Stimulated activated naive B cell treated with anti-CD40 and anti-IgM and Interleukin-4, amounts not matched to agents 10 μg/mL and 1 μg/mL and 100 μg/mL, for 72 hours (primary cell): ENCODE measurements around the gene PTPRD.

Source experiments
- ATAC-seq, 2 donors: fragments of 150-1000 bp; cut with Tn5 transposase; replicated peaks; 2 replicates each; pipeline ENCODE4 v1.10.0; 2021; ENCODE audit warnings: moderate library complexity in 1 of 2
- DNase-seq: peaks from one replicate; pipeline ENCODE4 v3.0.0; 2021
- H3K27ac Mint-ChIP-seq: one replicate; pipeline ENCODE4 v1.8.0; 2022; ENCODE audit warnings: mild to moderate bottlenecking, mixed read lengths
- H3K27me3 Mint-ChIP-seq, 2 donors: one replicate each; pipeline ENCODE4 v1.8.0; 2022; ENCODE audit warnings: mixed read lengths in 2 of 2
- H3K36me3 Mint-ChIP-seq, 2 donors: one replicate each; pipeline ENCODE4 v1.8.0; 2022; ENCODE audit warnings: mixed read lengths in 2 of 2, mild to moderate bottlenecking in 1 of 2
- H3K4me1 Mint-ChIP-seq, 2 donors: one replicate each; pipeline ENCODE4 v1.8.0; 2022; ENCODE audit warnings: mixed read lengths in 2 of 2, mild to moderate bottlenecking in 1 of 2
- H3K4me3 Mint-ChIP-seq, 2 donors: one replicate each; pipeline ENCODE4 v1.8.0; 2022; ENCODE audit warnings: mild to moderate bottlenecking in 2 of 2, mixed read lengths in 2 of 2, moderate library complexity in 1 of 2
- H3K9me3 Mint-ChIP-seq, 2 donors: one replicate each; pipeline ENCODE4 v1.8.0; 2022; ENCODE audit warnings: mixed read lengths in 2 of 2, mild to moderate bottlenecking in 1 of 2

The PTPRD gene

DNA sequence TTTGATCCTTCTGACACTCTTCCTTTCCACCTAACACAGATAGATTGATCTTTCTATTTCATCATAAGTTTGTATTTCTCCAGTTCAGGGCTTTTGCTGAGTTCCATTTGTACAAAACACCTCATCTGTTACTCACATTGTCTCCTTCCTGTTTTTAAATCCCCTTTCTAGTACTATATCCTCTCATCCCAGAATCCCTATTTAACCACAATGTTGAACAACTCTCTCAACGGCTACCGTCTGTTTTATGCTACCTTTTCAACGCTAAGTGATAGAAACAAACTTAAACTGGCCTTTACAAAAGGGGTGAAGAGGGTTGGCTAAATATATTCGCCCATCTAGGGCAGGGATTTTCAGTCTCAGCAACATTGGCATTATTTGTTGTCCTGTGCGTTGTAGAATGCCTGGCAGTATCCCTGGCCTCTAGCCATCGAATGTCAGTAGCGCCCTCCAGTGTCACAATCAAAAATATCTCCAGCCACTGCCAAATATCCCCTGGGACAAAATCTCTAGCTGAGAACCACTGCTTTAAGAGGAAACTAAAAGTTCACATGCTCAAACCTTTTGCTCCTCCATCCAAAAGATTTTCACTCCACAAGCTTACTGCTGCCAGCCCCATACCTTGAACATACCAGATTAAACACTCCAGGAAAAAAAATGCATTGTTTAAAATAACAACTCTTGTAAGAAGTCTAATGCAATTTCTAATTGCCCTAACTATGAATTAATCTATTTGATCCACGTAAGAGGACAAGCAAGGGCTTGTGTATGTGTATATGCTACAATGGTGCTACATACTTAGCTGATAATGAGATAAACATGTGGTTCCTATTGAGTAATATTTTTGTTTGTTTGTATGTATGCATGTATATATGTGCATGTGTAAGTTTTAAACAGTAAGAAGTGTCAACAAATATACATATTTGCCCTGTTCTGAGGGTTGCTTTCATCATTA lies 344.0 kb downstream of the PTPRD start:
- DNase-seq (no peak), ATAC-seq (peak in 1 of 2 donors; percentile 39)
- no peak overlapping the region for H3K27ac Mint-ChIP-seq

GRCh38 chr9:10265153-10265631 lies 347.6 kb downstream of the PTPRD start:
- peaks cover 5 to 6% of the 10 kb centered on the region in 2 donors for H3K9me3 Mint-ChIP-seq
- DNase-seq: no peak
- no peaks in the 10 kb centered on the region for H3K4me1 Mint-ChIP-seq
- no peaks in the 10 kb centered on the region for H3K36me3 Mint-ChIP-seq
- no peak for ATAC-seq
- no peak overlapping the region for H3K4me3 Mint-ChIP-seq
- no peak overlapping the region for H3K27ac Mint-ChIP-seq
- no peaks in the 10 kb centered on the region for H3K27me3 Mint-ChIP-seq

More for the DNA sequence above, 344.0 kb downstream of the PTPRD start:
- Mint-ChIP-seq H3K4me1 (no peaks in the 10 kb centered on the region), H3K27me3 (no peaks in the 10 kb centered on the region), H3K9me3 (peaks cover 0 to 1% of the 10 kb centered on the region in 2 donors), H3K4me3 (no peak overlapping the region), H3K36me3 (no peaks in the 10 kb centered on the region)

DNA sequence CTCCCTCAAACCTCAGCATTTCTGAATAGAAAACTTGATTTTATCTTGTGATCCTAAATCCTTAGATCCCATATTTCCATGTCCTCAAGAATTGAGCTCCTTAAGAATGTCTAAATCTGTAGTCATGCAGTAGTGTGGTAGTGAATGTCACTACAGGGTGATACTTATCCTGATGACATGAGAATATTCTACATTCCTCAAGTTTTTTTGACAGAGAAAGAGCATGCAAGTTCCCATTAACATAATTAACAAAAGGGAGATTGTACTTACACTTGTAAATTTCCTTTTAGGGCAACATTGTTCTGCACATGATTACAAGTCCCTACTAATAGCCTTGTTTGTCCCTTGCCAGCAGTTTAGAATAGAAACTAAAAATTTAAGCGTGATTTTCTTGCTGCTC lies 352.3 kb downstream of the PTPRD start:
- no peaks in the 10 kb centered on the region for H3K27me3 Mint-ChIP-seq
- ATAC-seq (no peak), DNase-seq (no peak)
- H3K4me3 Mint-ChIP-seq: no peak overlapping the region
- no peak overlapping the region for H3K27ac Mint-ChIP-seq
- H3K4me1 Mint-ChIP-seq: no peaks in the 10 kb centered on the region
- H3K9me3 Mint-ChIP-seq: peaks cover 5 to 6% of the 10 kb centered on the region in 2 donors
- H3K36me3 Mint-ChIP-seq: no peaks in the 10 kb centered on the region

- H3K4me3 Mint-ChIP-seq: no peak overlapping the region
- DNase-seq (no peak), ATAC-seq (no peak)
- H3K4me1 Mint-ChIP-seq: no peaks in the 10 kb centered on the region
- no peaks in the 10 kb centered on the region for H3K27me3 Mint-ChIP-seq
- H3K9me3 Mint-ChIP-seq: peaks cover 5 to 6% of the 10 kb centered on the region in 2 donors
- no peaks in the 10 kb centered on the region for H3K36me3 Mint-ChIP-seq
- H3K27ac Mint-ChIP-seq: no peak overlapping the region
These were observed 353.1 kb downstream of the PTPRD start for GRCh38 chr9:10259668-10260067.

- no peak for ATAC-seq
- Mint-ChIP-seq H3K4me1 (no peaks in the 10 kb centered on the region), H3K27me3 (no peaks in the 10 kb centered on the region), H3K4me3 (no peak overlapping the region), H3K36me3 (no peaks in the 10 kb centered on the region), H3K9me3 (no peaks in the 10 kb centered on the region), H3K27ac (no peak overlapping the region)
- no peak for DNase-seq
These were observed 357.0 kb downstream of the PTPRD start for GRCh38 chr9:10255758-10256157.

GRCh38 chr9:10254338-10254737 lies 358.5 kb downstream of the PTPRD start:
- H3K27me3 Mint-ChIP-seq: no peaks in the 10 kb centered on the region
- no peaks in the 10 kb centered on the region for H3K36me3 Mint-ChIP-seq
- H3K4me1 Mint-ChIP-seq: no peaks in the 10 kb centered on the region
- DNase-seq (no peak), ATAC-seq (no peak)
- H3K27ac Mint-ChIP-seq: no peak overlapping the region
- no peak overlapping the region for H3K4me3 Mint-ChIP-seq
- H3K9me3 Mint-ChIP-seq: no peaks in the 10 kb centered on the region

GRCh38 chr9:10253341-10253740 lies 359.5 kb downstream of the PTPRD start:
- Mint-ChIP-seq H3K4me1 (no peaks in the 10 kb centered on the region), H3K27me3 (no peaks in the 10 kb centered on the region), H3K9me3 (no peaks in the 10 kb centered on the region), H3K27ac (no peak overlapping the region), H3K36me3 (no peaks in the 10 kb centered on the region), H3K4me3 (no peak overlapping the region)
- DNase-seq (no peak), ATAC-seq (no peak)

- ATAC-seq (no peak), DNase-seq (no peak)
- peaks cover 0 to 2% of the 10 kb centered on the region in 2 donors for H3K9me3 Mint-ChIP-seq
- H3K27me3 Mint-ChIP-seq: no peaks in the 10 kb centered on the region
- H3K4me1 Mint-ChIP-seq: no peaks in the 10 kb centered on the region
- H3K4me3 Mint-ChIP-seq: no peak overlapping the region
- no peaks in the 10 kb centered on the region for H3K36me3 Mint-ChIP-seq
- no peak overlapping the region for H3K27ac Mint-ChIP-seq
These were observed 360.6 kb downstream of the PTPRD start for GRCh38 chr9:10252174-10252573.

GRCh38 chr9:10251490-10251889 lies 361.3 kb downstream of the PTPRD start:
- H3K36me3 Mint-ChIP-seq: no peaks in the 10 kb centered on the region
- H3K4me3 Mint-ChIP-seq: no peak overlapping the region
- ATAC-seq (no peak), DNase-seq (no peak)
- no peak overlapping the region for H3K27ac Mint-ChIP-seq
- peaks cover 0 to 2% of the 10 kb centered on the region in 2 donors for H3K9me3 Mint-ChIP-seq
- H3K27me3 Mint-ChIP-seq: no peaks in the 10 kb centered on the region
- H3K4me1 Mint-ChIP-seq: no peaks in the 10 kb centered on the region

- Mint-ChIP-seq H3K4me1 (no peaks in the 10 kb centered on the region), H3K27ac (no peak overlapping the region), H3K9me3 (peaks cover 0 to 2% of the 10 kb centered on the region in 2 donors), H3K36me3 (no peaks in the 10 kb centered on the region), H3K27me3 (no peaks in the 10 kb centered on the region), H3K4me3 (no peak overlapping the region)
- ATAC-seq (no peak), DNase-seq (no peak)
These were observed 362.6 kb downstream of the PTPRD start for GRCh38 chr9:10250219-10250618.

DNA sequence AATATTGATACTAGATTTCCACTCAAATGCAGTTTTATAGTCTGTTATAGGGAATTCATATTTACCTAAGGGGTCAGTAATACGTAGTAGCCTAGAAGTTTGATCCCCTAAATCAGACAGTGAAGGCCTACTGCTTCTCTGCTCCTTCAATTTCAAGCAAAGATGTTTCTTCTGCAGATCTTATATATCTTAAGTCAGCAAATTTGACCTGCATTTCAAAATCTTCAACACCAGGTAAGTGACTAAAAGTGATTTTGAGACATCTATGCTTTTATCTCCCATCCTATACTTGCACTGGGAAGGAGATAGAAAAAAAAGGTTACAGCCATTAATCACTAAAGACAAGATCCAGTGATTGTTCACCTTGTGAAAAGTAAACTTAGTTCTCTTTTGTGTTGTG lies 363.9 kb downstream of the PTPRD start:
- no peak for DNase-seq
- no peak overlapping the region for H3K27ac Mint-ChIP-seq
- no peaks in the 10 kb centered on the region for H3K4me1 Mint-ChIP-seq
- H3K4me3 Mint-ChIP-seq: no peak overlapping the region
- no peaks in the 10 kb centered on the region for H3K27me3 Mint-ChIP-seq
- no peak for ATAC-seq
- peaks cover 0 to 2% of the 10 kb centered on the region in 2 donors for H3K9me3 Mint-ChIP-seq
- H3K36me3 Mint-ChIP-seq: no peaks in the 10 kb centered on the region

- H3K9me3 Mint-ChIP-seq: no peaks in the 10 kb centered on the region
- H3K36me3 Mint-ChIP-seq: no peaks in the 10 kb centered on the region
- H3K4me1 Mint-ChIP-seq: no peaks in the 10 kb centered on the region
- H3K4me3 Mint-ChIP-seq: no peak overlapping the region
- DNase-seq (no peak), ATAC-seq (no peak)
- H3K27ac Mint-ChIP-seq: no peak overlapping the region
- H3K27me3 Mint-ChIP-seq: no peaks in the 10 kb centered on the region
These were observed 370.5 kb downstream of the PTPRD start for GRCh38 chr9:10242255-10242654.

DNA sequence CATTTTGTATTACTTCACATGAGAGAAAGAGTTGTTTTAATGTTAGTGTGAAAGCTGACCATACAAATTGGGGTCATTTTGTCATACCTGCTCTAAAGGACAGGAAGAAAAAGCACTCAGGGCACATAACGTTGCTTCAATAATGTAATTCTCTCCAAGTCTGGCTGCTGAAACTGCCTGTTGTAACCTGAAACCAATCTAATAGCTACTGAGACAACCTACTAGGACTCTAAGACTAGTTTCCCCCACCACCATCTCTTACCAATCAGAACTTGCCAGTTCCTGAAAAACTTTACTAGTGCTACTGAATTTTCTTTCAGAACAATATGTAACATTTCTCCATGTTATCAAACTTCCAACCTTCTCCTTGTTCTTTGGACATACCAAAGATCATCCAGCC lies 374.7 kb downstream of the PTPRD start:
- DNase-seq (no peak), ATAC-seq (no peak)
- Mint-ChIP-seq H3K27me3 (no peaks in the 10 kb centered on the region), H3K4me3 (no peak overlapping the region), H3K4me1 (no peaks in the 10 kb centered on the region), H3K36me3 (no peaks in the 10 kb centered on the region), H3K9me3 (no peaks in the 10 kb centered on the region), H3K27ac (no peak overlapping the region)

GRCh38 chr9:10237584-10237983 lies 375.2 kb downstream of the PTPRD start:
- Mint-ChIP-seq H3K27me3 (no peaks in the 10 kb centered on the region), H3K9me3 (no peaks in the 10 kb centered on the region), H3K4me3 (no peak overlapping the region), H3K4me1 (no peaks in the 10 kb centered on the region), H3K27ac (no peak overlapping the region), H3K36me3 (no peaks in the 10 kb centered on the region)
- no peak for ATAC-seq
- no peak for DNase-seq

DNA sequence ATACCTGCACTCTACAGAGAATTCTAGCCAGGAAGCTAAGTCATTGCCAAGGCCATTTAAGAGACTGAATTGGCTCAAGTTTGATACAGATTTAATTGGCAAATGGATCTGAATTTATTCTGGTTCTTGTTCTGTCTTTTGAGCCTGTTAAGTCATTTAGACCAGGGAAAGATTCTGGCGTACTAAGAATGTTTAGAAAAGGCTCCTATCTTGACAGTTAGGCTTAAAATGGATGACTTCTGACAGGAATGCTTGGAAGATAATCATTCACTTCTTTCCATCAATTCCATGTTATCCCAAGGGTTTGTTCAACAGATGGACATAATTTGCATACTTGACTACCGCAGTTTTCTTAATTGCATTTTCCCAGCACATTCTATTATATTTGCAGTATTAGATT lies 376.6 kb downstream of the PTPRD start:
- Mint-ChIP-seq H3K4me3 (no peak overlapping the region), H3K36me3 (no peaks in the 10 kb centered on the region), H3K9me3 (no peaks in the 10 kb centered on the region), H3K27ac (no peak overlapping the region), H3K27me3 (no peaks in the 10 kb centered on the region), H3K4me1 (no peaks in the 10 kb centered on the region)
- DNase-seq (no peak), ATAC-seq (no peak)
